DND-41 (cell line): Measurements from ENCODE around the gene CENPO.

ENCODE experiments used
- EZH2 ChIP-seq: IDR thresholded peaks from 3 replicates; pipeline ENCODE4 v1.6.1; 2012; ENCODE audit warnings: borderline replicate concordance, low read depth, mild to moderate bottlenecking, moderate library complexity, low read length, inconsistent platforms; ENCODE audit not compliant: severe bottlenecking
- TF ChIP-seq, protein P1 (sequence below): IDR thresholded peaks from 2 replicates; pipeline ENCODE4 v1.5.1; 2012; ENCODE audit warnings: borderline replicate concordance, low read length, moderate library complexity, mild to moderate bottlenecking; ENCODE audit not compliant: poor library complexity, severe bottlenecking; ENCODE audit errors: extremely low read depth

DNA sequence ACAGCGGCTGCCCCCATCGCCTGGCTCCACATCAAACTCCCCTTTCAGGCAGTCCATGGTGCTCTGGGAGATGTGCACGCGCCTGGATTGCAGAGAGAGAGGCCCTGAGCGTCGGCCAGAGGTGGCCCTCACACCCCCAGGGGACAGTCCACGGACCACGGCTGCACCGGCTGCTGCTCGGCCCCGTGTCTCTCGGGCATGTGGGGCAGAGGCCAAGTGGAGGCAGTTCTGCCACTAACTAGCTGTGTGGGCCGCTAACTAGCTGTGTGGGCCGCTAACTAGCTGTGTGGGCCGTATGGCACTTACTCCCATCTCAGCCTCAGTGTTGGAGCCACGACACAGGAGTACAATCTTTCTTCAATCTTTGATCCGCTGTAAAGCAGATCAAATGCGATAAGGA lies 45.3 kb downstream of the CENPO start:
- TF ChIP-seq, protein P1, sequence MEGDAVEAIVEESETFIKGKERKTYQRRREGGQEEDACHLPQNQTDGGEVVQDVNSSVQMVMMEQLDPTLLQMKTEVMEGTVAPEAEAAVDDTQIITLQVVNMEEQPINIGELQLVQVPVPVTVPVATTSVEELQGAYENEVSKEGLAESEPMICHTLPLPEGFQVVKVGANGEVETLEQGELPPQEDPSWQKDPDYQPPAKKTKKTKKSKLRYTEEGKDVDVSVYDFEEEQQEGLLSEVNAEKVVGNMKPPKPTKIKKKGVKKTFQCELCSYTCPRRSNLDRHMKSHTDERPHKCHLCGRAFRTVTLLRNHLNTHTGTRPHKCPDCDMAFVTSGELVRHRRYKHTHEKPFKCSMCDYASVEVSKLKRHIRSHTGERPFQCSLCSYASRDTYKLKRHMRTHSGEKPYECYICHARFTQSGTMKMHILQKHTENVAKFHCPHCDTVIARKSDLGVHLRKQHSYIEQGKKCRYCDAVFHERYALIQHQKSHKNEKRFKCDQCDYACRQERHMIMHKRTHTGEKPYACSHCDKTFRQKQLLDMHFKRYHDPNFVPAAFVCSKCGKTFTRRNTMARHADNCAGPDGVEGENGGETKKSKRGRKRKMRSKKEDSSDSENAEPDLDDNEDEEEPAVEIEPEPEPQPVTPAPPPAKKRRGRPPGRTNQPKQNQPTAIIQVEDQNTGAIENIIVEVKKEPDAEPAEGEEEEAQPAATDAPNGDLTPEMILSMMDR = no peak
- no peak for TF ChIP-seq EZH2
